GM23248 (cell line): Measurements from ENCODE around the gene TMTC1. TPM values are rescaled to one million over a fixed set of nuclear protein-coding genes. Genes with fewer than 3 reads are reported as not detected.

Experiments used
- DNase-seq: peaks from one replicate; pipeline ENCODE4 v3.0.0-alpha.2; 2015
- H2AFZ ChIP-seq: fragments of 200-600 bp; sonication (generic); 2 replicates; pipeline ENCODE4 v1.6.1; 2016; ENCODE audit warnings: antibody characterized with exemption
- H3F3A ChIP-seq: fragments of 200-600 bp; sonication (generic); 2 replicates; pipeline ENCODE4 v1.6.1; 2016; ENCODE audit warnings: mild to moderate bottlenecking, antibody characterized with exemption, mixed run types; ENCODE audit not compliant: insufficient read depth
- H3K27ac ChIP-seq: fragments of 200-600 bp; sonication (generic); 2 replicates; pipeline ENCODE4 v1.5.1; 2016; ENCODE audit warnings: mild to moderate bottlenecking
- H3K27me3 ChIP-seq: fragments of 200-600 bp; sonication (generic); replicated peaks from 2 replicates; pipeline ENCODE4 v1.6.1; 2016; ENCODE audit warnings: mild to moderate bottlenecking; ENCODE audit not compliant: insufficient read depth
- H3K36me3 ChIP-seq: fragments of 200-600 bp; sonication (generic); 2 replicates; pipeline ENCODE4 v1.6.1; 2016; ENCODE audit warnings: low read depth, mild to moderate bottlenecking
- H3K4me1 ChIP-seq: fragments of 200-600 bp; sonication (generic); 2 replicates; pipeline ENCODE4 v1.6.1; 2016; ENCODE audit warnings: mild to moderate bottlenecking; ENCODE audit not compliant: insufficient read depth
- H3K4me2 ChIP-seq: fragments of 200-600 bp; sonication (generic); one replicate; pipeline ENCODE4 v1.6.1; 2016; ENCODE audit warnings: mild to moderate bottlenecking; ENCODE audit not compliant: unreplicated experiment
- H3K4me3 ChIP-seq: fragments of 200-600 bp; sonication (generic); 2 replicates; pipeline ENCODE4 v1.5.1; 2016; ENCODE audit warnings: mild to moderate bottlenecking
- H3K79me2 ChIP-seq: fragments of 200-600 bp; sonication (generic); 2 replicates; pipeline ENCODE4 v1.6.1; 2016; ENCODE audit warnings: mild to moderate bottlenecking; ENCODE audit not compliant: insufficient read depth
- H3K9ac ChIP-seq: fragments of 200-600 bp; sonication (generic); 2 replicates; pipeline ENCODE4 v1.6.1; 2016; ENCODE audit warnings: mild to moderate bottlenecking
- H3K9me2 ChIP-seq: fragments of 200-600 bp; sonication (generic); 2 replicates; pipeline ENCODE4 v1.6.1; 2016; ENCODE audit warnings: mixed run types, mild to moderate bottlenecking, moderate library complexity; ENCODE audit not compliant: insufficient read depth
- H3K9me3 ChIP-seq: fragments of 200-600 bp; sonication (generic); one replicate; pipeline ENCODE4 v1.6.1; 2017; ENCODE audit warnings: low read depth
- H4K20me1 ChIP-seq: fragments of 200-600 bp; sonication (generic); 2 replicates; pipeline ENCODE4 v1.6.0; 2016; ENCODE audit not compliant: insufficient read depth
- EZH2 ChIP-seq: fragments of 200-600 bp; sonication (generic); IDR thresholded peaks from 2 replicates; pipeline ENCODE4 v1.6.1; 2018; ENCODE audit warnings: antibody characterized with exemption, mild to moderate bottlenecking; ENCODE audit not compliant: insufficient read depth, poor library complexity, severe bottlenecking
- EZH2phosphoT487 ChIP-seq: fragments of 200-600 bp; sonication (generic); IDR thresholded peaks from 2 replicates; pipeline ENCODE4 v1.6.1; 2018; ENCODE audit warnings: antibody characterized with exemption, moderate library complexity, mild to moderate bottlenecking, low read depth; ENCODE audit not compliant: insufficient read depth
- WGBS, 2 experiments: methylation state at CpG; one replicate each; pipeline ENCODE4 v1.1.6; 2015 to 2017; ENCODE audit warnings: low lambda C conversion rate in 2 of 2, low coverage in 1 of 2; ENCODE audit errors: missing lambda C conversion rate in 2 of 2; 5-methylcytosine and 5-hydroxymethylcytosine counted together
- in situ Hi-C: fragments of 300-500 bp; cut with MboI; formaldehyde crosslinking; loops from 2 replicates; pipeline ENCODE4 v1.15.0; 2020
- polyA plus RNA-seq: library from polyadenylated mRNA; unstranded; fragments of >200 nt; fragmentation: Nextera tagmentation; extraction: Ambion mirVana; gene quantifications from 2 replicates; pipeline ENCODE4 v1.2.1, GENCODE V29; 2016
- total RNA-seq: library from RNA; depleted of rRNA; stranded (reverse); fragments of >200 nt; shearing (Covaris generic); gene quantifications from 2 replicates; pipeline ENCODE4 v1.2.3, GENCODE V29; 2014

Gene TMTC1
- total and polyA plus RNA-seq, 2 experiments from 2014 or later = 6.8 to 25.3 TPM

GRCh38 chr12:29681370-29681769 is 102.4 kb downstream of the TMTC1 start:
- H3K4me2 ChIP-seq = no peak overlapping the region
- H3K4me3 ChIP-seq = no peak overlapping the region
- no peaks in the 10 kb centered on the region for H3K79me2 ChIP-seq
- H3K9ac ChIP-seq = no peak overlapping the region
- H3K9me3 ChIP-seq = no peaks in the 10 kb centered on the region
- DNase-seq = no peak
- H3K9me2 ChIP-seq = no peaks in the 10 kb centered on the region
- in situ Hi-C loops = no loop called here
- WGBS, 2 experiments = 88 to 92% methylated on average over 1 of the region's 1 CpG
- no peaks in the 10 kb centered on the region for H3K36me3 ChIP-seq
- TF ChIP-seq EZH2 (no peak), EZH2phosphoT487 (no peak)
- no peak overlapping the region for H2AFZ ChIP-seq
- H4K20me1 ChIP-seq = no peaks in the 10 kb centered on the region
- H3F3A ChIP-seq = no peaks in the 10 kb centered on the region
- H3K27ac ChIP-seq = no peak overlapping the region
- H3K27me3 ChIP-seq = no peaks in the 10 kb centered on the region
- peaks cover 6% of the 10 kb centered on the region; the same call in 1 of the 2 replicates for H3K4me1 ChIP-seq

GRCh38 chr12:29676676-29677075 is 107.1 kb downstream of the TMTC1 start:
- Histone ChIP-seq H3K9me2 (no peaks in the 10 kb centered on the region), H3K27me3 (no peaks in the 10 kb centered on the region), H3K36me3 (no peaks in the 10 kb centered on the region), H3K4me2 (no peak overlapping the region), H3K4me3 (no peak overlapping the region), H3K79me2 (no peaks in the 10 kb centered on the region), H3K9me3 (no peaks in the 10 kb centered on the region), H4K20me1 (no peaks in the 10 kb centered on the region), H3F3A (no peaks in the 10 kb centered on the region), H2AFZ (no peak overlapping the region), H3K4me1 (no peaks in the 10 kb centered on the region), H3K9ac (no peak overlapping the region), H3K27ac (no peak overlapping the region)
- in situ Hi-C loops = no loop called here
- DNase-seq = no peak
- WGBS, 2 experiments = 89 to 91% methylated on average over 2 of the region's 2 CpGs
- TF ChIP-seq EZH2 (no peak), EZH2phosphoT487 (no peak)

- TF ChIP-seq EZH2 = no peak
- TF ChIP-seq EZH2phosphoT487 = no peak
- H3K4me3 ChIP-seq = no peak overlapping the region
- H3K27me3 ChIP-seq = no peaks in the 10 kb centered on the region
- no peaks in the 10 kb centered on the region for H3K4me1 ChIP-seq
- no peak overlapping the region for H3K9ac ChIP-seq
- no peaks in the 10 kb centered on the region for H4K20me1 ChIP-seq
- H2AFZ ChIP-seq = no peak overlapping the region
- H3F3A ChIP-seq = no peaks in the 10 kb centered on the region
- H3K4me2 ChIP-seq = no peak overlapping the region
- H3K9me3 ChIP-seq = no peaks in the 10 kb centered on the region
- H3K79me2 ChIP-seq = no peaks in the 10 kb centered on the region
- H3K27ac ChIP-seq = no peak overlapping the region
- in situ Hi-C loops = no loop called here
- H3K9me2 ChIP-seq = no peaks in the 10 kb centered on the region
- WGBS, 2 experiments = 87 to 89% methylated on average over 5 of the region's 5 CpGs
- no peaks in the 10 kb centered on the region for H3K36me3 ChIP-seq
- DNase-seq = no peak
Observed at GRCh38 chr12:29674463-29674862, 109.3 kb downstream of the TMTC1 start.

GRCh38 chr12:29673346-29673745 is 110.4 kb downstream of the TMTC1 start:
- H3K36me3 ChIP-seq = no peaks in the 10 kb centered on the region
- TF ChIP-seq EZH2phosphoT487 (no peak), EZH2 (no peak)
- H3K4me2 ChIP-seq = no peak overlapping the region
- in situ Hi-C loops = no loop called here
- DNase-seq = peak; percentile 29
- H3K27me3 ChIP-seq = no peaks in the 10 kb centered on the region
- H4K20me1 ChIP-seq = no peaks in the 10 kb centered on the region
- no peaks in the 10 kb centered on the region for H3K9me3 ChIP-seq
- no peaks in the 10 kb centered on the region for H3K79me2 ChIP-seq
- H2AFZ ChIP-seq = no peak overlapping the region
- no peak overlapping the region for H3K4me3 ChIP-seq
- no peak overlapping the region for H3K27ac ChIP-seq
- H3F3A ChIP-seq = no peaks in the 10 kb centered on the region
- H3K4me1 ChIP-seq = no peaks in the 10 kb centered on the region
- no peak overlapping the region for H3K9ac ChIP-seq
- no peaks in the 10 kb centered on the region for H3K9me2 ChIP-seq
- 82 to 84% methylated on average over 3 of the region's 3 CpGs for WGBS, 2 experiments

GRCh38 chr12:29672580-29672979 is 111.2 kb downstream of the TMTC1 start:
- Histone ChIP-seq H4K20me1 (no peaks in the 10 kb centered on the region), H2AFZ (no peak overlapping the region), H3K9ac (no peak overlapping the region), H3F3A (no peaks in the 10 kb centered on the region), H3K79me2 (no peaks in the 10 kb centered on the region), H3K4me3 (no peak overlapping the region), H3K36me3 (no peaks in the 10 kb centered on the region), H3K4me1 (no peaks in the 10 kb centered on the region), H3K9me2 (no peaks in the 10 kb centered on the region), H3K27ac (no peak overlapping the region), H3K27me3 (no peaks in the 10 kb centered on the region), H3K9me3 (no peaks in the 10 kb centered on the region), H3K4me2 (no peak overlapping the region)
- in situ Hi-C loops = no loop called here
- 61 to 63% methylated on average over 4 of the region's 4 CpGs for WGBS, 2 experiments
- no peak for TF ChIP-seq EZH2
- TF ChIP-seq EZH2phosphoT487 = no peak
- no peak for DNase-seq
